ENCODE measurements around the gene KNDC1.

- TF ChIP-seq, protein P1, sequence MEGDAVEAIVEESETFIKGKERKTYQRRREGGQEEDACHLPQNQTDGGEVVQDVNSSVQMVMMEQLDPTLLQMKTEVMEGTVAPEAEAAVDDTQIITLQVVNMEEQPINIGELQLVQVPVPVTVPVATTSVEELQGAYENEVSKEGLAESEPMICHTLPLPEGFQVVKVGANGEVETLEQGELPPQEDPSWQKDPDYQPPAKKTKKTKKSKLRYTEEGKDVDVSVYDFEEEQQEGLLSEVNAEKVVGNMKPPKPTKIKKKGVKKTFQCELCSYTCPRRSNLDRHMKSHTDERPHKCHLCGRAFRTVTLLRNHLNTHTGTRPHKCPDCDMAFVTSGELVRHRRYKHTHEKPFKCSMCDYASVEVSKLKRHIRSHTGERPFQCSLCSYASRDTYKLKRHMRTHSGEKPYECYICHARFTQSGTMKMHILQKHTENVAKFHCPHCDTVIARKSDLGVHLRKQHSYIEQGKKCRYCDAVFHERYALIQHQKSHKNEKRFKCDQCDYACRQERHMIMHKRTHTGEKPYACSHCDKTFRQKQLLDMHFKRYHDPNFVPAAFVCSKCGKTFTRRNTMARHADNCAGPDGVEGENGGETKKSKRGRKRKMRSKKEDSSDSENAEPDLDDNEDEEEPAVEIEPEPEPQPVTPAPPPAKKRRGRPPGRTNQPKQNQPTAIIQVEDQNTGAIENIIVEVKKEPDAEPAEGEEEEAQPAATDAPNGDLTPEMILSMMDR (IDR thresholded peaks at IDR 0.05; ENCODE audit: poor library complexity, severe bottlenecking): no peak
- TF ChIP-seq REST (IDR thresholded peaks at IDR 0.05; ENCODE audit: borderline replicate concordance) (no peak), MXI1 (conservative IDR thresholded peaks at IDR 0.05; ENCODE audit: poor library complexity, severe bottlenecking) (no peak), EZH2 (IDR thresholded peaks at IDR 0.05; ENCODE audit: borderline replicate concordance, insufficient read depth, low read length, poor library complexity, severe bottlenecking) (peak; percentile 85), POLR2AphosphoS5 (IDR thresholded peaks at IDR 0.05) (no peak), RAD21 (conservative IDR thresholded peaks at IDR 0.05) (no peak)
Measured at GRCh38 chr10:133236401-133237240, 76.6 kb downstream of the KNDC1 start.
